GM10266 (cell line): Measurements from ENCODE around the gene CHRNB2.

ENCODE experiments used
- DNase-seq: peaks from one replicate; pipeline ENCODE4 v3.0.0; 2012; ENCODE audit errors: extremely low spot score
- CTCF ChIP-seq: IDR thresholded peaks from 2 replicates; pipeline ENCODE4 v1.5.1; 2012; ENCODE audit warnings: mild to moderate bottlenecking, low read depth; ENCODE audit not compliant: control insufficient read depth, insufficient read depth; ENCODE audit errors: missing control alignments

The CHRNB2 gene

GRCh38 chr1:154594811-154595210 lies 27.2 kb downstream of the CHRNB2 start:
- TF ChIP-seq CTCF, result no peak
- DNase-seq, result no peak

GRCh38 chr1:154595621-154596020 lies 28.0 kb downstream of the CHRNB2 start:
- TF ChIP-seq CTCF, result no peak
- DNase-seq, result no peak

- TF ChIP-seq CTCF, result no peak
Observed at GRCh38 chr1:154598871-154599635, 31.5 kb downstream of the CHRNB2 start.

DNA sequence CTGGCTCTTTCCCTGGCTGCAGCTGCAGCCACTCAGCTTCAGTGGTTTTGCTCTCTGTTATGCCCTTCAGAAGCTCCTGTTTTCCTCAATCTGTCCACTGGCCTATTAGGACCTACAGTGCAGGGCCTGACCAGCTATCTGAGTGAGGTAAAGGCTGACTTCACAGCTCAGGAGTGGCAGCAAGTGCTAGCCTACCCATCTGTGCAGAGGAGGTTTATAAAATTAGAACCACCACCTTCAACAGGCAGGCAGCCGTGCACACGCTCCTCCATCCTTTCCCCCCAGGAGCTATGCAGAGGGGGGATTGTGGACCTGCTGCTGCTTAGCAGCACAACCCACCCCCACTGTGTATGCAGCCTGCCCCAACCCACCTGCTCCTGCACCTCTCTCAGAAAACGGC lies 32.1 kb downstream of the CHRNB2 start:
- TF ChIP-seq CTCF, result no peak
- DNase-seq, result no peak

More at GRCh38 chr1:154598871-154599635, 31.5 kb downstream of the CHRNB2 start:
- DNase-seq, result no peak

DNA sequence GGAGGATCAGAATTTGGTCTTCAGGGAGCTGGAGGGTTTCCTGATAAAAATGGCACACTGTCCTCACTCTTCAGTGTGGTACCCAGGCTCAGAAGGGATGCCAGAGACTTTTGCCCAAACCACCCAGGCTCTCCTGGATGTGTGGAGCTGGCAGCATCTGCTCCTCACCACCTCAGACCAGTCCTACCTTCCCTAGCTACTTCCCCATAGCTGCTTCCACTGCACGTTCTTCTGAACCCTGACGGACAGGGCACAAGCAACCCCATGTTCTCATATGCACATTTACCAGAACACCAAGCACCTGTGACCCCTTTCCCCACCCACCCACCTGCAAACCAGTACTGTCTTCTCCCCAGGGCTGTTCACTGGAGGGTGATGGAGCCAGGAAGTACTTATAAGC lies 35.7 kb downstream of the CHRNB2 start:
- no peak for TF ChIP-seq CTCF
- DNase-seq, result no peak

DNA sequence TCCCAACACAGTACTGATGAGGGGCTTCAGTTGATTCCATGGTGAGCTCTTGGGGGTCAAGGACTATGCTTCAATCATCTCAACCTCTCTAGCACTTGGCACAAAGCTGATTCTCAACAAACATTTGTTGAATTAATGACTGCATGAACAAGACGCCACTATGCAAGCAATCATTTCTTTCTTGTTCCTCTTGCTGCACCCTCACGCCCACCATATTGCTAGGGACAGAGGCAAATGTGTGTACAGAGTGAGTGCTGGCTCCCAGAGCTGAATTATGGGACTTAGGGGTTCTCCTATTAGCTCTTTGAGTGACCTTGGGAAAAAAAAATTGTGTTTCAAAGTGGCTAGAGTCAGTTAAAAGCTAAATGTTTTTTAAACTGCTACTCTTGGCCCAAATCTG lies 38.0 kb downstream of the CHRNB2 start:
- no peak for DNase-seq
- TF ChIP-seq CTCF, result no peak

DNA sequence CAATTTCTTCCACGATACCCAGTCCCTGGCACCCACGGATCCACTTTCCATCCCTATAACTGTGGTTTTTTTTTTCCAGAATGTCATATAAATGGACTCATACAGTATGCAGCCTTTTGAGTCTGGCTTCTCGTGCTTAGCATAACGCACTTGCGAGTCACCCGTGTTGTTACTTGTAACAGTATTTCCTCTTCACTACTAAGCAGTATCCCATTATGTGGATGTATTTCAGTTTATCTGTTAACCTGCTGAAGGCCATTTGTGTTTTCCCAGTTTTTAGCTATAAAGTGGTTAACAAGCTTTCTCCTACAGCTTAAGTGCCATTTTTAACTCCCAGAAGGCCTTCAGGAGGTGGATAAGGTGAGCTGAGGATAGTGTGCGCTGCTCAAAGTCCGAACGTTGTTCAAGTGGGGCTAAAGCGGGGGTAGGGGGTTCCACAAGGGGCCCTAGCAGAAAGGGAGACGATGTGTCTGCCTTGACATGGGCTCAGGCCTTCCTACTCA lies 39.6 kb downstream of the CHRNB2 start:
- no peak for TF ChIP-seq CTCF
- no peak for DNase-seq
